ENCODE results near the gene SH3BGRL3.

DNA sequence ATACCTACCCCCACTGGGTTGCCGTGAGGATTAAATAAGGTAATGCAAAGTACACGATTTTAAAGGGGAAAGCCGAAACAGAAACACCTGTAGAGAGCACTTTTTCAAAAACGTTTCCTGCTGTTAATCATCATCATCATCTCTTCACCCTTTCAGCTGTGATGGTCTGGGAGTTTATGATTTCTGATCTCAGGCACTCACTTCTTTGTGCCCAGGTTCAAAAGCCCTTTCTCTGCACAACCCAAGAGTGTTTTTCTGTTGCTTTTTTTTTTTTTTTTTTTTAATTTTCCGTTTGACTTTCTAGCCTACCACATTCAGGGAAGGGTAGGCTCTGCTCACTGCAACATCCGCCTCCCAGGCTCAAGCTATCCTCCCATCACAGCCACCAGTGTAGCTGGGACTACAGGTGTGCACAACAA is 27.5 kb downstream of the SH3BGRL3 start:
- TF ChIP-seq, protein P1, sequence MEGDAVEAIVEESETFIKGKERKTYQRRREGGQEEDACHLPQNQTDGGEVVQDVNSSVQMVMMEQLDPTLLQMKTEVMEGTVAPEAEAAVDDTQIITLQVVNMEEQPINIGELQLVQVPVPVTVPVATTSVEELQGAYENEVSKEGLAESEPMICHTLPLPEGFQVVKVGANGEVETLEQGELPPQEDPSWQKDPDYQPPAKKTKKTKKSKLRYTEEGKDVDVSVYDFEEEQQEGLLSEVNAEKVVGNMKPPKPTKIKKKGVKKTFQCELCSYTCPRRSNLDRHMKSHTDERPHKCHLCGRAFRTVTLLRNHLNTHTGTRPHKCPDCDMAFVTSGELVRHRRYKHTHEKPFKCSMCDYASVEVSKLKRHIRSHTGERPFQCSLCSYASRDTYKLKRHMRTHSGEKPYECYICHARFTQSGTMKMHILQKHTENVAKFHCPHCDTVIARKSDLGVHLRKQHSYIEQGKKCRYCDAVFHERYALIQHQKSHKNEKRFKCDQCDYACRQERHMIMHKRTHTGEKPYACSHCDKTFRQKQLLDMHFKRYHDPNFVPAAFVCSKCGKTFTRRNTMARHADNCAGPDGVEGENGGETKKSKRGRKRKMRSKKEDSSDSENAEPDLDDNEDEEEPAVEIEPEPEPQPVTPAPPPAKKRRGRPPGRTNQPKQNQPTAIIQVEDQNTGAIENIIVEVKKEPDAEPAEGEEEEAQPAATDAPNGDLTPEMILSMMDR (IDR thresholded peaks at IDR 0.05) = no peak
- no peak for TF ChIP-seq POLR2A (IDR thresholded peaks at IDR 0.05)
